GM23248 (cell line): ENCODE measurements around the gene SHD. TPM values are rescaled to one million over a fixed set of nuclear protein-coding genes. Genes with fewer than 3 reads are reported as not detected.
"Not testable (repeated sequence)": the region's sequence is repeated elsewhere in the genome, so short reads cannot be mapped to it uniquely, and the experiment has no call there.

Source experiments
- DNase-seq: peaks from one replicate; pipeline ENCODE4 v3.0.0-alpha.2; 2015
- H2AFZ ChIP-seq: fragments of 200-600 bp; sonication (generic); 2 replicates; pipeline ENCODE4 v1.6.1; 2016; ENCODE audit warnings: antibody characterized with exemption
- H3F3A ChIP-seq: fragments of 200-600 bp; sonication (generic); 2 replicates; pipeline ENCODE4 v1.6.1; 2016; ENCODE audit warnings: mild to moderate bottlenecking, antibody characterized with exemption, mixed run types; ENCODE audit not compliant: insufficient read depth
- H3K27ac ChIP-seq: fragments of 200-600 bp; sonication (generic); 2 replicates; pipeline ENCODE4 v1.5.1; 2016; ENCODE audit warnings: mild to moderate bottlenecking
- H3K27me3 ChIP-seq: fragments of 200-600 bp; sonication (generic); replicated peaks from 2 replicates; pipeline ENCODE4 v1.6.1; 2016; ENCODE audit warnings: mild to moderate bottlenecking; ENCODE audit not compliant: insufficient read depth
- H3K36me3 ChIP-seq: fragments of 200-600 bp; sonication (generic); 2 replicates; pipeline ENCODE4 v1.6.1; 2016; ENCODE audit warnings: low read depth, mild to moderate bottlenecking
- H3K4me1 ChIP-seq: fragments of 200-600 bp; sonication (generic); 2 replicates; pipeline ENCODE4 v1.6.1; 2016; ENCODE audit warnings: mild to moderate bottlenecking; ENCODE audit not compliant: insufficient read depth
- H3K4me2 ChIP-seq: fragments of 200-600 bp; sonication (generic); one replicate; pipeline ENCODE4 v1.6.1; 2016; ENCODE audit warnings: mild to moderate bottlenecking; ENCODE audit not compliant: unreplicated experiment
- H3K4me3 ChIP-seq: fragments of 200-600 bp; sonication (generic); 2 replicates; pipeline ENCODE4 v1.5.1; 2016; ENCODE audit warnings: mild to moderate bottlenecking
- H3K79me2 ChIP-seq: fragments of 200-600 bp; sonication (generic); 2 replicates; pipeline ENCODE4 v1.6.1; 2016; ENCODE audit warnings: mild to moderate bottlenecking; ENCODE audit not compliant: insufficient read depth
- H3K9ac ChIP-seq: fragments of 200-600 bp; sonication (generic); 2 replicates; pipeline ENCODE4 v1.6.1; 2016; ENCODE audit warnings: mild to moderate bottlenecking
- H3K9me2 ChIP-seq: fragments of 200-600 bp; sonication (generic); 2 replicates; pipeline ENCODE4 v1.6.1; 2016; ENCODE audit warnings: mixed run types, mild to moderate bottlenecking, moderate library complexity; ENCODE audit not compliant: insufficient read depth
- H3K9me3 ChIP-seq: fragments of 200-600 bp; sonication (generic); one replicate; pipeline ENCODE4 v1.6.1; 2017; ENCODE audit warnings: low read depth
- H4K20me1 ChIP-seq: fragments of 200-600 bp; sonication (generic); 2 replicates; pipeline ENCODE4 v1.6.0; 2016; ENCODE audit not compliant: insufficient read depth
- EZH2 ChIP-seq: fragments of 200-600 bp; sonication (generic); IDR thresholded peaks from 2 replicates; pipeline ENCODE4 v1.6.1; 2018; ENCODE audit warnings: antibody characterized with exemption, mild to moderate bottlenecking; ENCODE audit not compliant: insufficient read depth, poor library complexity, severe bottlenecking
- EZH2phosphoT487 ChIP-seq: fragments of 200-600 bp; sonication (generic); IDR thresholded peaks from 2 replicates; pipeline ENCODE4 v1.6.1; 2018; ENCODE audit warnings: antibody characterized with exemption, moderate library complexity, mild to moderate bottlenecking, low read depth; ENCODE audit not compliant: insufficient read depth
- WGBS, 2 experiments: methylation state at CpG; one replicate each; pipeline ENCODE4 v1.1.6; 2015 to 2017; ENCODE audit warnings: low lambda C conversion rate in 2 of 2, low coverage in 1 of 2; ENCODE audit errors: missing lambda C conversion rate in 2 of 2; 5-methylcytosine and 5-hydroxymethylcytosine counted together
- in situ Hi-C: fragments of 300-500 bp; cut with MboI; formaldehyde crosslinking; loops from 2 replicates; pipeline ENCODE4 v1.15.0; 2020
- polyA plus RNA-seq: library from polyadenylated mRNA; unstranded; fragments of >200 nt; fragmentation: Nextera tagmentation; extraction: Ambion mirVana; gene quantifications from 2 replicates; pipeline ENCODE4 v1.2.1, GENCODE V29; 2016
- total RNA-seq: library from RNA; depleted of rRNA; stranded (reverse); fragments of >200 nt; shearing (Covaris generic); gene quantifications from 2 replicates; pipeline ENCODE4 v1.2.3, GENCODE V29; 2014

SHD gene
- total and polyA plus RNA-seq, 2 experiments from 2014 or later: not detected

DNA sequence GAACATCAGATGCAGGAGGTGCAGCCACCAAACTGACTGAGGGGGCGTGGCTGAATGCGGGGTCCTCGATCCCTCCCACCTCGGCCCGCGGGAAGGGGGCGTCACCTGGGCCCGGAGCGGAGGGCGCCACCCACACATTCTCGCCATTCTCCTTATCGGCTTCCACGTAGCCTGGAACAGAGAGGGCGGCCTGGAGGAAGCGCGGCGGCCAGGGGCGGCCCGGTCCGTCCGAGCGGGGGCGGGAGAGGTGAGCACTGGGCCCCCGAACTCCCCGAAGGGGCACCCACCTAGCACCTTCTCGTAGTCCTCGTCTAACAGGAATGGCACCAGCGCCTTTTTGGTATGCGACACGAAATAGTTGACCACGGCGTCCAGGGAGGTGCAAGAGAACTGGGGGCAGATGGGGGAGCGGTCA lies 47.8 kb downstream of the SHD start:
- Histone ChIP-seq H3K9me2 (no peaks in the 10 kb centered on the region), H3K4me2 (no peak overlapping the region), H3K79me2 (no peaks in the 10 kb centered on the region), H3K27ac (no peak overlapping the region), H3K36me3 (no peaks in the 10 kb centered on the region), H3K4me1 (no peaks in the 10 kb centered on the region), H3K27me3 (0 out of 2 replicates have a peak, but pooled peaks cover 5% of the 10 kb centered on the region), H2AFZ (peak overlapping the region; percentile 51), H3K9me3 (no peaks in the 10 kb centered on the region), H3F3A (no peaks in the 10 kb centered on the region), H3K9ac (no peak overlapping the region), H4K20me1 (no peaks in the 10 kb centered on the region), H3K4me3 (0 out of 2 replicates have a peak overlapping the region, but pooled peaks have one; percentile 22)
- DNase-seq: no peak
- TF ChIP-seq EZH2 (no peak), EZH2phosphoT487 (no peak)
- in situ Hi-C loops: no loop called here
- WGBS, 2 experiments: 5 to 7% methylated on average over 32 to 33 of the region's 33 CpGs

DNA sequence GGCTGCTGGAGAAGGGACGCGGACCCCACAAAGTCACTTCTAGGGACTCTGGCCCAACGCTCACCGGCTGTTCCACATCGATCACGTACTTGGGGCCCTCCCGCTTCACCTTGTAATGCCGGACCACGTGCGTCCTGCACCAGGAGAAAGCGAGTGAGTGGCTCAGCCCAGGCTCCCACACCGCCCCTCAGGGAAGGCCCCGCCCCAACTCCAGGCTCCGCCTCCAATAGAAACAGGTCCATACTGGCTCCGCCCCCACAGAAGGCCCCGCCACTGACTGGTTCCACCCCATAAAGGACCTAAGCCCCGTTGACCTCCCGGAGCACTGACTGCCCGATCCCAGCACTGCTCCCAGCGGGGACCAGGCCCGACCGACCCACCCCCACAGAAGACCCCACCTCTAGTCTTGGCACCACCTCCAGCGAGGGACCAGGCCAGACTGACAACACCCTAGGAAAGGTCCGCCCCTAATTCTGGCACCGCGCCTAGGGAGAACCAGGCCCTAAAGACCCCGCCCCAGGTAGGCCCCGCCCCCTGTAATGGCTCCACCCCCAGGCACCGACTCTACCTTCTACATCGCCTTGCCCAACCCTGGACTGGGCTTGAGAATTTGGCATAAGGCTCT lies 48.3 kb downstream of the SHD start:
- H3K4me2 ChIP-seq: no peak overlapping the region
- H3K27ac ChIP-seq: no peak overlapping the region
- H3K9ac ChIP-seq: no peak overlapping the region
- H3K79me2 ChIP-seq: no peaks in the 10 kb centered on the region
- in situ Hi-C loops: no loop called here
- peak overlapping the region; percentile 66 for H3K4me3 ChIP-seq
- H3K4me1 ChIP-seq: no peaks in the 10 kb centered on the region
- H3K27me3 ChIP-seq: 0 out of 2 replicates have a peak, but pooled peaks cover 5% of the 10 kb centered on the region
- H4K20me1 ChIP-seq: no peaks in the 10 kb centered on the region
- peak overlapping the region; percentile 76 for H2AFZ ChIP-seq
- 1 to 2% methylated on average over 26 to 30 of the region's 30 CpGs for WGBS, 2 experiments
- peak; percentile 73 for DNase-seq
- H3K9me2 ChIP-seq: no peaks in the 10 kb centered on the region
- TF ChIP-seq EZH2: no peak
- no peak for TF ChIP-seq EZH2phosphoT487
- no peaks in the 10 kb centered on the region for H3K36me3 ChIP-seq
- no peaks in the 10 kb centered on the region for H3F3A ChIP-seq
- H3K9me3 ChIP-seq: no peaks in the 10 kb centered on the region

DNA sequence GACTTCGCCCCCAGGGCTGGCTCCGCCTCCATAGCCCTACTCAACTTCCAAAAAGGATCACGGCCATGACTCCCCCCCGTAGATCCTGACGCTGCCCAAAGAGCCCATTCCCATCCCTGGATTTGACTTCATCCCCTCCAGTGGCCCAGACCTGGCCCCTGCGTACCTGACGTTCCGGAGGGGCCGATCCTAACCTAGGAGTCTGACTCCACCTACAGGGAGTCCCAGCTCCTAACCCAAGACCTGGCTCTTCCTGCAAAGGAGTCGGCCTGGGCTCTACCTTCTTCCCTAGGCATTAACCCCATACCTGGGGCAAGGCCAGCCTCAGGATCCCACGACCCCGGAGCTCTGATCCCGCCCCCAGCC lies 48.8 kb downstream of the SHD start:
- Histone ChIP-seq H3K27ac (no peak overlapping the region), H3K9me3 (no peaks in the 10 kb centered on the region), H3K36me3 (no peaks in the 10 kb centered on the region), H2AFZ (peak overlapping the region; percentile 76), H4K20me1 (no peaks in the 10 kb centered on the region), H3K9ac (no peak overlapping the region), H3K9me2 (no peaks in the 10 kb centered on the region), H3K4me2 (peak overlapping the region; percentile 38), H3K4me1 (no peaks in the 10 kb centered on the region), H3F3A (no peaks in the 10 kb centered on the region), H3K79me2 (no peaks in the 10 kb centered on the region), H3K27me3 (0 out of 2 replicates have a peak, but pooled peaks cover 5% of the 10 kb centered on the region), H3K4me3 (peak overlapping the region; percentile 66)
- no peak for DNase-seq
- WGBS, 2 experiments: 10 to 11% methylated on average over 9 to 13 of the region's 13 CpGs
- in situ Hi-C loops: no loop called here
- no peak for TF ChIP-seq EZH2phosphoT487

DNA sequence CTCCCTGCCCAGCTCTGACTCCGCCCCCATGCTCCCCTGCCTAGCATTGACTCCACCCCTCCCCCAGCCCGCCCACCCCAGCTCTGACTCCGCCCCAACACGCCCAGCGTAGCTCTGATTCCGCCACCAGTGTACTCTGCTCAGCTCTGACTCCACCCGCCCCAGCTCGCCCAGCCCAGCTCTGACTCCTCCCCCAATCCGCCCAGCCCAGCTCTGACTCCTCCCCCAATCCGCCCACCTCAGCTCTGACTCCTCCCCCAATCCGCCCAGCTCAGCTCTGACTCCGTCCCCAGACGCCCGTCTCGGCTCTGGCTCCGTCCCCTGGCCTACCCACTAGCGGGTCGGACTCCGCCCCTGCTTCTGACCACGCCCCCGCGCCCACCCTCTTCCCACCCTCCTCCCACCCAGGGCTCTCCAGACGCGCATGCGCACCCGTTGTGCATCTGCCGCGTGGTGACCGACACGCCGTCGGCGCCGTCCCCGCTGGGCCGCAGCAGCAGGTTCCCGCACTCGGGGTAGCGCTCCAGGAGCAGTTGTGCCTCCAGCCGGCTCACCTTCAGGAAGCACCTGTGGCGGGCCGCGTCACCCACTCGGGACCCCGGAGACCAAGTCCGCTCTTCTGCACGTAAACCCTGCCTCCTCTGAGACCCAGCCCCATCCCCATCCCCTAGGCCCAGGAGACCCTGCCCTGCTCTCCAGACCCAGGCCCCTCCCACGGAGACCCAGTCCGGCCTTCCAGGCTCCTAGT lies 49.4 kb downstream of the SHD start:
- 3 to 7% methylated on average over 18 to 48 of the region's 49 CpGs for WGBS, 2 experiments
- no peaks in the 10 kb centered on the region for H3K36me3 ChIP-seq
- peak overlapping the region; percentile 78 for H2AFZ ChIP-seq
- no peaks in the 10 kb centered on the region for H3F3A ChIP-seq
- H4K20me1 ChIP-seq: no peaks in the 10 kb centered on the region
- no peaks in the 10 kb centered on the region for H3K9me3 ChIP-seq
- no peak for TF ChIP-seq EZH2phosphoT487
- TF ChIP-seq EZH2: no peak
- no peaks in the 10 kb centered on the region for H3K79me2 ChIP-seq
- peak overlapping the region; percentile 71 for H3K4me2 ChIP-seq
- no peaks in the 10 kb centered on the region for H3K9me2 ChIP-seq
- peak overlapping the region; percentile 71 for H3K9ac ChIP-seq
- H3K27me3 ChIP-seq: 0 out of 2 replicates have a peak, but pooled peaks cover 5% of the 10 kb centered on the region
- H3K27ac ChIP-seq: no peak overlapping the region
- DNase-seq: peak; percentile 96
- in situ Hi-C loops: no loop called here
- no peaks in the 10 kb centered on the region for H3K4me1 ChIP-seq
- peak overlapping the region; percentile 72 for H3K4me3 ChIP-seq

DNA sequence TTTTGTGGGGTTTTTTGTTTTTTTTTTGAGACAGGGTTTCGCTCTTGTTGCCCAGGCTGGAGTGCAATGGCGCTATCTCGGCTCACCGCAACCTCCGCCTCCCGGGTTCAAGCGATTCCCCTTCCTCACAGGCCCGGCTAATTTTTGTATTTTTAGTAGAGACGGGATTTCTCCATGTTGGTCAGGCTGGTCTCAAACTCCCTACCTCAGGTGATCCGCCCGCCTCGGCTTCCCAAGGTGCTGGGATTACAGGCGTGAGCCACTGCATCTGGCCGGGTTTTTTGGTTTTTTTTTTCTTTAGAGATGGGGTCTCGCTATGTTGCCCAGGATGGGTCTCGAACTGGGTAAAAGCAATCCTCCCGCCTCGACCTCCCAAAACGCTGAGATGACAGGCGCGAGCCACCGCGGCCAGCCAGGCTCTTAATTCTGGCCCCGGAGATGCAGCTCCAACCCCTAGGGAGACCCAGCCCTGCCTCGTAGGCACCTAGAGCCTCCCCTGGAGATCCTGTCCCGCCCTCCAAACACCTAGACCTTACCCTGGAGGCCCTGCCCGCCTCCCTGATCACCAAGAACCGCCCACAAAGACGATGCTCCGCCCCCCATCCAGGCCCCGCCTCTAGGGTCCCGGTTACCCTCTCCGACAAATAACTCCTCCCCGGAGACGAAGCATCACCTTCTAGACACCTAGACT lies 50.1 kb downstream of the SHD start:
- H3K9me2 ChIP-seq, H3K36me3 ChIP-seq, H3K27me3 ChIP-seq, H3K4me1 ChIP-seq, H3K27ac ChIP-seq, DNase-seq, H3K79me2 ChIP-seq, H4K20me1 ChIP-seq, H3K9me3 ChIP-seq, in situ Hi-C loops, H3F3A ChIP-seq: not testable (repeated sequence)
- WGBS, 2 experiments: 24 to 26% methylated on average over 25 to 35 of the region's 35 CpGs
- Histone ChIP-seq H3K4me3 (peak overlapping the region; percentile 72), H2AFZ (peak overlapping the region; percentile 78), H3K4me2 (peak overlapping the region; percentile 71), H3K9ac (peak overlapping the region; percentile 71)
